ENCODE data around the gene NSL1.

DNA sequence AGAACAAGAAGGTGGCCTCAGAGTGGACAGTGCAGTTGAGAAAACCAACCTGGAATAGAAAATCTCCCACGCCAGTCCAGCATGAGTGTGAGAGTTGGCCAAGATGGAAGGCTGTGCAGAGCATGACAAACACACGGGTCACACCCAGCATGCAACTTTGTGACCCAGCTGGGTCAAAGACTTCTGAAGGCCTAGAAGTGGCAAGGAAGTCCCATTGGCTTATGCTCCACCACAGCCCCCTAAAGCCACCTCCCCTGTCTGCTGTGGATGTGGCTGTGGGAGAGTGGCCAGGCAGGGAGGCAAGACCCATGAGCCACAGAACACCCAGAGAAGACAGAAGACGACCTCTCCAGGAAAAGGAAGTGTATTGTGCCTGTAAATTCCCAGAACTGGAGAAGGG, 105.5 kb downstream of the NSL1 start:
- TF ChIP-seq POLR2AphosphoS5 (IDR thresholded peaks at IDR 0.05) (no peak), CTCF (IDR thresholded peaks at IDR 0.05) (no peak), POLR2A (IDR thresholded peaks at IDR 0.05) (no peak), EP300 (IDR thresholded peaks at IDR 0.05) (no peak)
